Mesothelial cell of epicardium (in vitro differentiated cells): ENCODE data around the gene CRHBP. TPM values are rescaled to one million over a fixed set of nuclear protein-coding genes. Genes with fewer than 3 reads are reported as not detected.

Source experiments
- DNase-seq, 2 experiments: peaks; one replicate each; pipeline ENCODE4 v3.0.0; 2021; ENCODE audit warnings: low spot score in 2 of 2; ENCODE audit not compliant: unreplicated experiment in 2 of 2
- H3K27ac Mint-ChIP-seq: 2 replicates; pipeline ENCODE4 v1.8.0; 2021; ENCODE audit warnings: mixed read lengths
- H3K27me3 Mint-ChIP-seq: 2 replicates; pipeline ENCODE4 v1.8.0; 2021; ENCODE audit warnings: low read depth, mixed read lengths
- H3K36me3 Mint-ChIP-seq: 2 replicates; pipeline ENCODE4 v1.8.0; 2021; ENCODE audit warnings: mixed read lengths
- H3K4me1 Mint-ChIP-seq: 2 replicates; pipeline ENCODE4 v1.8.0; 2021; ENCODE audit warnings: mixed read lengths
- H3K4me3 Mint-ChIP-seq: 2 replicates; pipeline ENCODE4 v1.8.0; 2021; ENCODE audit warnings: mild to moderate bottlenecking, moderate library complexity, mixed read lengths
- H3K9me3 Mint-ChIP-seq: 2 replicates; pipeline ENCODE4 v1.8.0; 2021; ENCODE audit warnings: mixed read lengths
- CTCF ChIP-seq: fragments of 200-600 bp; sonication (generic); IDR thresholded peaks from one replicate; pipeline ENCODE4 v1.5.0; 2021; ENCODE audit warnings: antibody characterized with exemption; ENCODE audit not compliant: unreplicated experiment
- total RNA-seq: library from RNA; stranded (reverse); gene quantifications from 3 replicates; pipeline ENCODE4 v1.2.1, GENCODE V29; 2021

The CRHBP gene
- total RNA-seq, 1 donor from 2014 or later: 10.7 TPM

- DNase-seq: peak; percentile 21 to 47
- H3K4me3 Mint-ChIP-seq: peak overlapping the region; percentile 68
- peaks cover 12% of the 10 kb centered on the region for H3K4me1 Mint-ChIP-seq
- no peaks in the 10 kb centered on the region for H3K36me3 Mint-ChIP-seq
- no peak for TF ChIP-seq CTCF
- no peak overlapping the region for H3K27ac Mint-ChIP-seq
- H3K27me3 Mint-ChIP-seq: peaks cover 44% of the 10 kb centered on the region
- no peaks in the 10 kb centered on the region for H3K9me3 Mint-ChIP-seq
Observed at GRCh38 chr5:76953551-76954382, 922 bp downstream of the CRHBP start.

GRCh38 chr5:76954383-76954763 lies 1.5 kb downstream of the CRHBP start:
- peaks cover 44% of the 10 kb centered on the region for H3K27me3 Mint-ChIP-seq
- no peaks in the 10 kb centered on the region for H3K9me3 Mint-ChIP-seq
- no peak for TF ChIP-seq CTCF
- H3K4me3 Mint-ChIP-seq: peak overlapping the region; percentile 68
- no peak for DNase-seq
- no peaks in the 10 kb centered on the region for H3K36me3 Mint-ChIP-seq
- no peak overlapping the region for H3K27ac Mint-ChIP-seq
- peaks cover 18% of the 10 kb centered on the region for H3K4me1 Mint-ChIP-seq

- Mint-ChIP-seq H3K36me3 (no peaks in the 10 kb centered on the region), H3K4me3 (no peak overlapping the region), H3K4me1 (peaks cover 26% of the 10 kb centered on the region), H3K27me3 (peaks cover 44% of the 10 kb centered on the region), H3K27ac (no peak overlapping the region), H3K9me3 (no peaks in the 10 kb centered on the region)
- TF ChIP-seq CTCF: no peak
- DNase-seq: no peak
Observed at GRCh38 chr5:76956033-76956432, 3.2 kb downstream of the CRHBP start.

GRCh38 chr5:76958991-76959767 lies 6.3 kb downstream of the CRHBP start:
- Mint-ChIP-seq H3K4me1 (peaks cover 33% of the 10 kb centered on the region), H3K27me3 (peaks cover 17% of the 10 kb centered on the region), H3K36me3 (no peaks in the 10 kb centered on the region), H3K4me3 (no peak overlapping the region), H3K27ac (peak overlapping the region; percentile 22), H3K9me3 (no peaks in the 10 kb centered on the region)
- no peak for DNase-seq
- no peak for TF ChIP-seq CTCF

- H3K27me3 Mint-ChIP-seq: peaks cover 7% of the 10 kb centered on the region
- DNase-seq: no peak
- no peak overlapping the region for H3K4me3 Mint-ChIP-seq
- H3K9me3 Mint-ChIP-seq: no peaks in the 10 kb centered on the region
- H3K36me3 Mint-ChIP-seq: no peaks in the 10 kb centered on the region
- peaks cover 36% of the 10 kb centered on the region for H3K4me1 Mint-ChIP-seq
- H3K27ac Mint-ChIP-seq: no peak overlapping the region
- no peak for TF ChIP-seq CTCF
Observed at GRCh38 chr5:76960004-76960625, 7.3 kb downstream of the CRHBP start.
